Measurements from ENCODE around the gene DACH1.

Gene DACH1

GRCh38 chr13:71874458-71874857, 7.5 kb upstream of the DACH1 start:
- no peak for ATAC-seq (replicated peaks)
- H3K9me3 Mint-ChIP-seq = no peaks in the 10 kb centered on the region
- H3K27ac Mint-ChIP-seq = no peak overlapping the region
- no peak for DNase-seq
- peaks cover 0 to 2% of the 10 kb centered on the region in 2 donors for H3K4me1 Mint-ChIP-seq
- H3K4me3 Mint-ChIP-seq = no peak overlapping the region
- H3K27me3 Mint-ChIP-seq = peaks cover 6 to 9% of the 10 kb centered on the region in 2 donors
- no peaks in the 10 kb centered on the region for H3K36me3 Mint-ChIP-seq

GRCh38 chr13:71873418-71874247, 6.6 kb upstream of the DACH1 start:
- no peaks in the 10 kb centered on the region for H3K9me3 Mint-ChIP-seq
- DNase-seq (no peak), ATAC-seq (replicated peaks) (no peak)
- H3K36me3 Mint-ChIP-seq = no peaks in the 10 kb centered on the region
- no peak overlapping the region for H3K4me3 Mint-ChIP-seq
- no peak overlapping the region for H3K27ac Mint-ChIP-seq
- H3K4me1 Mint-ChIP-seq = peaks cover 0 to 2% of the 10 kb centered on the region in 2 donors
- H3K27me3 Mint-ChIP-seq = peaks cover 12 to 13% of the 10 kb centered on the region in 2 donors

DNA sequence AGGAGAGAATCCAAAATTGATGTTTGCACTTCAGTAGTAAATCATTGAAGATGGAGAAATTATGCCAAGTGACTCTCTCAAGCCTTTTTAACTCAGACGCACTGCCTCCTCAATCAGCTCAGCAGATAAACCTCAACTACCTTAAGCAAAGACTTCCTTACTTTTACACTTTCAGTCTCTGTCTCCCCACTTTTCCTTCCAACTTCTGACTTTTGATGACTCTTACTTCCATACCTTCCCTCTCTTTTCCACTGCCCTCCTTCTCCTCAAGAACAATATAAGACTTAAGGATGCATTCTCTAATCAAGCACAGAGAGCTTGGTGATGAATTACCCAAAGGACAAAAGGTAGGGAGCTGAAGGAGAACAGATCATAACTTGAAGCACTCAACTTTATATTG, 4.8 kb upstream of the DACH1 start:
- ATAC-seq (replicated peaks) (no peak), DNase-seq (no peak)
- H3K4me1 Mint-ChIP-seq = peaks cover 5 to 7% of the 10 kb centered on the region in 2 donors
- H3K27ac Mint-ChIP-seq = no peak overlapping the region
- peaks cover 18 to 25% of the 10 kb centered on the region in 2 donors for H3K27me3 Mint-ChIP-seq
- H3K9me3 Mint-ChIP-seq = no peaks in the 10 kb centered on the region
- no peaks in the 10 kb centered on the region for H3K36me3 Mint-ChIP-seq
- no peak overlapping the region for H3K4me3 Mint-ChIP-seq

GRCh38 chr13:71871176-71871754, 4.3 kb upstream of the DACH1 start:
- H3K27me3 Mint-ChIP-seq = peaks cover 24 to 31% of the 10 kb centered on the region in 2 donors
- ATAC-seq (replicated peaks) (no peak), DNase-seq (no peak)
- H3K9me3 Mint-ChIP-seq = no peaks in the 10 kb centered on the region
- no peaks in the 10 kb centered on the region for H3K36me3 Mint-ChIP-seq
- H3K4me1 Mint-ChIP-seq = peaks cover 9 to 12% of the 10 kb centered on the region in 2 donors
- H3K4me3 Mint-ChIP-seq = no peak overlapping the region
- no peak overlapping the region for H3K27ac Mint-ChIP-seq

DNA sequence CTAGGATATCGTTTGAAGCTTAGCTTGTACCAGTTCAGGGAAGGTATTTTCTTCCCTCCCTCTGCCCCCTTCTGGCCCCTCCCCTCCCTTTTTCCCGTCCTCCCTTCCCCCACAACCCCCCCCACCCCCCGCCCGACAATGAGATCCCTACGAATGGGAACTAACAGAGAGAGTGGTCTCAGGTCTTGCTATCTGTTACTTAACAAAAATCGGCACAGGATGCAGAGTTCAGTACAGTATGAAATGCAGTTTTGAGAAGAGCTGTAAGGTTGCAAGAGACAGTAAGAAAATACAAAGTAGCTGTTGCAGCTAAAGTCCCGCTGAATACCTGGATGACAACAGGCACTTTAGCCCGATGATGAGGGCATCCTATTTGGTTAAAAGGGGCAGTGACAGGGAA, 3.1 kb upstream of the DACH1 start:
- Mint-ChIP-seq H3K4me3 (no peak overlapping the region), H3K27me3 (peaks cover 31 to 42% of the 10 kb centered on the region in 2 donors), H3K36me3 (peaks cover 0 to under 1% of the 10 kb centered on the region in 2 donors), H3K27ac (no peak overlapping the region), H3K4me1 (peaks cover 11 to 18% of the 10 kb centered on the region in 2 donors), H3K9me3 (no peaks in the 10 kb centered on the region)
- DNase-seq (no peak), ATAC-seq (replicated peaks) (no peak)

GRCh38 chr13:71869274-71869673, 2.3 kb upstream of the DACH1 start:
- Mint-ChIP-seq H3K4me1 (peaks cover 18 to 26% of the 10 kb centered on the region in 2 donors), H3K27me3 (peaks cover 39 to 51% of the 10 kb centered on the region in 2 donors), H3K9me3 (no peaks in the 10 kb centered on the region), H3K27ac (no peak overlapping the region), H3K36me3 (peaks cover 0 to 2% of the 10 kb centered on the region in 2 donors), H3K4me3 (no peak overlapping the region)
- ATAC-seq (replicated peaks) (no peak), DNase-seq (no peak)

- Mint-ChIP-seq H3K4me3 (peak overlapping the region; percentile 78 to 89), H3K27ac (no peak overlapping the region), H3K9me3 (no peaks in the 10 kb centered on the region), H3K36me3 (peaks cover 0 to 2% of the 10 kb centered on the region in 2 donors), H3K4me1 (peaks cover 19 to 28% of the 10 kb centered on the region in 2 donors), H3K27me3 (peaks cover 47 to 63% of the 10 kb centered on the region in 2 donors)
- no peak for DNase-seq
- peak; percentile 37 to 42 for ATAC-seq (replicated peaks)
These were observed 471 bp downstream of the DACH1 start for GRCh38 chr13:71866335-71867130.

GRCh38 chr13:71865874-71866334, 1.1 kb downstream of the DACH1 start:
- peak; percentile 10 to 13 for ATAC-seq (replicated peaks)
- H3K4me3 Mint-ChIP-seq = peak overlapping the region; percentile 63 to 89
- peak overlapping the region; percentile 25 for H3K27ac Mint-ChIP-seq
- peaks cover 19 to 28% of the 10 kb centered on the region in 2 donors for H3K4me1 Mint-ChIP-seq
- H3K36me3 Mint-ChIP-seq = peaks cover 0 to 2% of the 10 kb centered on the region in 2 donors
- DNase-seq = no peak
- no peaks in the 10 kb centered on the region for H3K9me3 Mint-ChIP-seq
- peaks cover 47 to 63% of the 10 kb centered on the region in 2 donors for H3K27me3 Mint-ChIP-seq

GRCh38 chr13:71864986-71865873, 1.8 kb downstream of the DACH1 start:
- Mint-ChIP-seq H3K36me3 (peaks cover 0 to 2% of the 10 kb centered on the region in 2 donors), H3K9me3 (no peaks in the 10 kb centered on the region), H3K4me3 (peak overlapping the region; percentile 83 to 89), H3K4me1 (peaks cover 19 to 28% of the 10 kb centered on the region in 2 donors), H3K27ac (peak overlapping the region; percentile 10), H3K27me3 (peaks cover 47 to 63% of the 10 kb centered on the region in 2 donors)
- ATAC-seq (replicated peaks) (peak; percentile 19 to 33), DNase-seq (no peak)

DNA sequence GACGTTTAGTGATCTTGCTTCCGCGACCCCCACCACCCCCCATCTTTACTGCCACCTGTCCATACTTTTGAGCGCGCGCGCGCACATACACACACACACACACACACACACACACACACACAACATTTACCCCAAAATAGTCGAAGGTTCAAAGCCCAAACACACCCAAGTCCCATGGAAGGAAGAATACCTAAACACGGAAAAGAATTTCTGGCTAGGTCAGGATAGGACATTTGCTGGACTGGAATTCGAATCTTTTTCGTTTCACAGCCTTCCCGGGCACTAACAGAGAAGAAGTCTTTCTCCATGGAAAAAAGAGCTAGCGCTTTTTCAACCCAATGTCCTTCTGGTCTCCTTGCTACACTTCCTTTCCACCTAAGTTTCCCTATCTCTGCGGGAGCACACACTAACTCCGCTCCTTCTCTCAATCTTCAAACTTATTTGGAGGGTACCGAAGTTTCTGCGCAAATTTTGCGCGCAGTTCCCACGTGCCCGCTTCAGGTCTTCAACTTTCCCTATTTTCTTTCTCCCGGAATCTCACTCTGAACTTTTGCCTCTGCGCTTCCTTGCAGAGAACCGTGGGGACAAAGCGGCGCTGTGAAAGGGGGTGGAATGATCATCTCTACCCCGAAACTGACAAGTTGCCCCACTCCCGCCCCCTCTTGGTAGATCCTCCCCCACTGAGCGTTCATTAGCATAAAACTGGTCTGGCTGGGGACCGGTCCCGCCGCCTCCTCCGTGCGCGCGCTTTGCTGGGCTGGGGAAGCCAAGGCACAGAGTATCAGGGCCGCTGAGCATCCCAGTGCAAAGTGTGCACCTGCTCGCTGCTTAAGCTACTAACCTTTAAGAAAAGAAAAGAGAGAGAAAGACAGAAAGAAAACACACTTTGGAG, 2.7 kb downstream of the DACH1 start:
- peaks cover 19 to 28% of the 10 kb centered on the region in 2 donors for H3K4me1 Mint-ChIP-seq

DNA sequence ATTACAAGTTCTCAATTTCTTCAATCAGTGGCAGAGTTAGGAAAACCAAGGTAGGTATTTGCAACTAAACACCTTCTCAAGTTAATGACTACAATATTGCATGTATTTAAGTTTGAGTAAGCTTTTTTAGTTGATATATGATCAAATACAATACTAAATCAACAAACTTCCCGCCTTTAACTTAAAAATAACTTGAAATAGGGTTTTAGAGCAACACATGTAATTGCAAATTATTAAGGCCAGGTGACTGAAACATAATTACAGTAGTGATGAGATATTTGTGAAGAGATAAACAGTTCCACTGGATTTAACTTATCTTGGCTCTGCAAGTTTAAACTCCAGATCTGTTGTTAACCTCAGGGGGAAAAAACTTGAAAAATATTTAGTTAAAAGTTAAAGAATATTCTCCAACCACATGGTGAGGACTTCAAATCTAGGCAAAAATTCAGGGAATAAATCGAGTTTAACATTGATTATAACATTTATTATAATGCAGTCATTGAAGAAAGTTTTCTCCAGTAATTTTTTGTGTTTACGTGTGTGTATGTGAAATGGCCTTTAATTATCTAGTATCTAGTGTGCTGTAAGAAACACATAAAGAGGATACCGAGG, 3.6 kb downstream of the DACH1 start:
- no peaks in the 10 kb centered on the region for H3K9me3 Mint-ChIP-seq
- H3K36me3 Mint-ChIP-seq = peaks cover 0 to 2% of the 10 kb centered on the region in 2 donors
- ATAC-seq (replicated peaks) (no peak), DNase-seq (no peak)
- H3K4me1 Mint-ChIP-seq = peaks cover 19 to 28% of the 10 kb centered on the region in 2 donors
- no peak overlapping the region for H3K4me3 Mint-ChIP-seq
- peaks cover 38 to 49% of the 10 kb centered on the region in 2 donors for H3K27me3 Mint-ChIP-seq
- H3K27ac Mint-ChIP-seq = no peak overlapping the region

More for the DNA sequence above, 2.7 kb downstream of the DACH1 start:
- ATAC-seq (replicated peaks) = peak; percentile 44 to 49
- H3K4me3 Mint-ChIP-seq = peak overlapping the region; percentile 83 to 89
- no peaks in the 10 kb centered on the region for H3K9me3 Mint-ChIP-seq
- peaks cover 41 to 56% of the 10 kb centered on the region in 2 donors for H3K27me3 Mint-ChIP-seq
- no peak for DNase-seq
- H3K27ac Mint-ChIP-seq = peak overlapping the region; percentile 10
- peaks cover 0 to 2% of the 10 kb centered on the region in 2 donors for H3K36me3 Mint-ChIP-seq

- Mint-ChIP-seq H3K27ac (no peak overlapping the region), H3K9me3 (no peaks in the 10 kb centered on the region), H3K27me3 (peaks cover 38 to 45% of the 10 kb centered on the region in 2 donors), H3K4me3 (no peak overlapping the region), H3K36me3 (peaks cover 0 to 2% of the 10 kb centered on the region in 2 donors), H3K4me1 (peaks cover 19 to 28% of the 10 kb centered on the region in 2 donors)
- ATAC-seq (replicated peaks) = no peak
- DNase-seq = no peak
These were observed 4.5 kb downstream of the DACH1 start for GRCh38 chr13:71862459-71862943.

All from stimulated activated naive B cell treated with anti-CD40 and anti-IgM and Interleukin-4, amounts not matched to agents 10 μg/mL and 1 μg/mL and 100 μg/mL, for 72 hours (primary cell).